GM21390 (cell line): ENCODE data around the gene NUP62CL.

Experiments used
- ATAC-seq: cut with Tn5 transposase; IDR thresholded peaks from one replicate; pipeline ENCODE4 v1.9.1; 2021; ENCODE audit not compliant: unreplicated experiment

Gene NUP62CL

GRCh38 chrX:107154787-107155620, 51.2 kb downstream of the NUP62CL start:
- ATAC-seq = no peak

DNA sequence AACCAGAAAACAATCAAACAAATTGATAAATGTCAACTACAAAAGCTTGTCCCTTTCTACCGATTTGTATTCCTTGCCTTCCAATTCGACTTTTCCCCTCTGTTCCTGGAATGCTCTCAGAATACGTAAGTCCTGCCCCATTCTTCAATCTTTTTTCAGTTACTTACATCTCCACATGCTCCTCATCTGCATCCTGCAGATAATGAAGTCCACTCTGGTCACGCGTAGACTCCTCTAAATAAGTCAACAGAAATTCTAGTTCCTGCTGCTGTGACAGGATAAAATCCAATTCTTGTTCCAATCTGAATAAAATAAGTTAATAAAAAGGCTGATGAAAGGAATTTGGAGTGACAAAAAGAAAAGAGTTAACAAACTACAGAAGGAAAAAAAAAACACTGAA, 53.2 kb downstream of the NUP62CL start:
- ATAC-seq = no peak

DNA sequence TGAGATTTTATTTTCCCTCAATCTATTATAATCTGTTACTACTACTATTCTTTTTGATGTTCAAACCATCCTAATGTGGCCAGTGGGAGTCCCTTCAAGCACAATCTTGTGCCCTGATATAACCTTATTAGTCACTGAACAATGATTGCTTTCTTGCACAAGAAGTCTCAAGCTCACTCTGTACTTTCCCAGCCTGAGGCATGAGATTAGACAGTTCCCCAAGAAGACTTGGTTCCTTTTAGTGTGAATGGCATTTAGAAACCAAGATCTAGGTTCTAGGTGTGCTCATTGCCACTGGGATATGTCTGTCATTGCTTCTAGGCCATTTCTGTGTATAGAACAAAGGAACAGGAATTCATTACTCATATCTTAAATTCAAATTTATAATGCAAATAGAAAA, 59.6 kb downstream of the NUP62CL start:
- no peak for ATAC-seq

DNA sequence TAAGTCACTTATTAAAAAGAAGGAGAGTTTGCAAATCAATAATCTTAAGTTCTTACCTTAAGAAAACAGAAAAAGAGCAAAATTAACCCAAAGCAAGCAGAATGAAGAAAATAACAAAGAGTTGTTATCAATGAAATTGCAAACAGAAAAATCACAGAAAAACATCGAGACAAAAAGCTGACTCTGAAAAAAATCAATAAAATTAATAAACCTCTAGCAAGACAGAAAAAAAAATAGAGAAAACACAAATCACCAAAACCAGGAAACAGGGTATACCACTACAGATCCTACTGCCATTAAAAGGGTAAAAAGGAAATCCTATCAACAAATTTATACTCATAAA, 70.3 kb downstream of the NUP62CL start:
- ATAC-seq = no peak

DNA sequence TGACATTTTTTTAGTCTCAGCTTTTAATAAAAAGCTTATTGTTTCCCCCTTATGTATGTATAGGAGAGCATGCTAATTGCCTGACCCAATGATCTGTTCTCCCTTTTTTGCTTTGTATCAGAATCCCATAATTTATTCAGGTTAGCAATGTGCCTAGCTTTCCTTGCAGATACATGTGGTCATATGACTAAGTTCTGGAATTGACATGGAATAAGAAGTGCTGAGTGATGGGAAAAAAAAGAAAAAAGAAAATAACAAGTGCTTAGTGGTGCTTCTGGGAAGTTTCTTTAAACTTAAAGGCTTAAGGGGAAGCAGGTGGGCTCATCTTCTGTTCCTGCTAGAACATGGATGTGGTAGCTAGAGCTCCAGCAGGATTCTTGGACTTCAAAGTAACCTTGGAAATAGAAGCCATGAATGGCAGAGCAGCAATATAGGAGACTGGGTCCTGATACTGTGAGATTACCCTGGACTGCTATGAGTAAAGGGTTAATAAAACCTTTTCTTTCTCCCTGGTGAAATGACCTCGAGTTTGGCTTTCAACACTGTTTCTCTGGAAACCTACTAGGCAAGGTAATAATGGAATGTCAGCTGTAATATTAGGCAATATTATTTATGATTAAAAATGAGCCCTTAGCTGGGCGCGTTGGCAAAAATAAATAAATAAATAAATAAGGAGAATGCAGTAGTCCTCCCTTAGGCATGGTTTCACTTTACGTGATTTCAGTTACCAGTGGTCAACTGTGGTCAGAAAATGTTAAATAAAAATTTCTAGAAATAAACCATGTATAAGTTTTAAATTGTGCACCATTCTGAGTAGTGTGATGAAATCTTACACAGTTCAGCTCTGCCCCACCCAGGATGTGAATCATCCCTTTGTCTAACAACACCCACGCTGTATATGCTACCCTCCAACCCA, 70.9 kb downstream of the NUP62CL start:
- ATAC-seq = no peak

GRCh38 chrX:107123750-107124149, 82.5 kb downstream of the NUP62CL start:
- no peak for ATAC-seq

- ATAC-seq = no peak
Observed at GRCh38 chrX:107119283-107119682, 87.0 kb downstream of the NUP62CL start.

- peak; percentile 99 for ATAC-seq
Observed at GRCh38 chrX:107118322-107119147, 87.7 kb downstream of the NUP62CL start, which contains the start of gene RBM41. Gene RBM41 (minus strand): TSS chrX:107118822. CDS start chrX:107118773, 49 bp downstream.

DNA sequence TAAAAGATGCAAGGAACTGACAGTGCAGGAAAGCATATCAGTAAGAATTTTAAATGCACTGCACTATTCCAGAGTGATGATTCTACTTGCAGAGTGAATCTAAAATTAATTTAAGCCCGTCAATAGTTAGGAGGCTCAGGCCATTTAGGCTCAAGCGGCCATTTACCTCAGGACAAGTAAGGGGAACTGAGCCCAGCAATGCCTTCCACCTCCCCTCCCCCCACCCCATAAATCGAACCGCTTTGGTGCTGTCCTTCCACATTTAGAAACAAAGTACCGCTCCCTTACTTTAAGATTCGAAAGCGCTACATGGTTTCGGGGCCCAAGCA, 88.3 kb downstream of the NUP62CL start:
- no peak for ATAC-seq

DNA sequence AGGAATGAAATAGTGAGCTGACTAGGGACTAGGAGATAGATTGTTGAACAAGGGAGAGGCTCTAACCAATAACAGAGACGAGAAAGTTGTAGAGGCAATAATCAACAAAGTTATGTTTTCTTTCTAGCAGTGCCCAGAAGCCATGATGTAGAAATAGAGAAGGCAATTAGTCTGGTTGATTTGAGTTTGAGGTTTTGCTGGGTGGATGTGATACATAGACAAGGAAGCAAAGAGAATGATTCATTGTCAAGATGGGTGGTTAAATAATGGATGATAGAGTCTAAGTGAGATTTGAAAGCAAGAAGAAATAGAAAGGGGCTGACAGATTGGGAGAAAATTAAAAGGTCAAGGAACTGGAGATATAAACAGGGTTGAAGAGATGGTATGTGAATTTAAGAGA, 98.8 kb downstream of the NUP62CL start:
- ATAC-seq = no peak

GRCh38 chrX:107102980-107103379, 103.3 kb downstream of the NUP62CL start:
- ATAC-seq = no peak

DNA sequence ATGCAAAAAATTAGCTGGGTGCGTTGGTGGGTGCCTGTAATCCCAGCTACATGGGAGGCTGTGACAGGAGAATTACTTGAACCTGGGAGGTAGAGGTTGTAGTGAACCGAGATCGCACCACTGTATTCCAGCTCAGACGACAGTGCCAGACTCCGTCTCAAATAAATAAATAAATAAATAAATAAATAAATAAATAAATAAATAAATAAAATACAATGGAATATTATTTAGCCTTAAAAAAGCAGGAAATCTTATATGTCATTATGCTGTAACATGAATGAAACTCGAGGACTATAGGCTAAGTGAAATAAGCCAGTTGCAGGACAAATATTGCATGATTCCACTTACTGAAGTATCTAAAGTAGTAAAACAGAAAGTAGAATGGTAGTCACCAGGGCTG, 130.1 kb downstream of the NUP62CL start:
- no peak for ATAC-seq
